WERI-Rb-1 (cell line): ENCODE measurements around the gene DYNC1H1.

Source experiments
- DNase-seq: peaks from one replicate; pipeline ENCODE4 v3.0.0-alpha.2; 2020
- H3K27ac ChIP-seq: fragments of 250-450 bp; sonication (Bioruptor Pico); 2 replicates; pipeline ENCODE4 v1.5.1; 2020; ENCODE audit warnings: mild to moderate bottlenecking, moderate library complexity
- H3K27me3 ChIP-seq: fragments of 250-450 bp; sonication (Bioruptor Pico); 2 replicates; pipeline ENCODE4 v1.5.1; 2021; ENCODE audit warnings: mild to moderate bottlenecking, low read depth, moderate library complexity; ENCODE audit not compliant: insufficient read depth, severe bottlenecking
- H3K36me3 ChIP-seq: fragments of 250-450 bp; sonication (Bioruptor Pico); 2 replicates; pipeline ENCODE4 v1.5.1; 2020; ENCODE audit warnings: mild to moderate bottlenecking, moderate library complexity
- H3K4me3 ChIP-seq: 2 replicates; pipeline ENCODE4 v1.5.1; 2011; ENCODE audit warnings: low read depth, mild to moderate bottlenecking, control low read depth, low read length
- H3K9me3 ChIP-seq: fragments of 250-450 bp; sonication (Bioruptor Pico); 2 replicates; pipeline ENCODE4 v1.5.1; 2021; ENCODE audit warnings: mild to moderate bottlenecking, moderate library complexity; ENCODE audit not compliant: severe bottlenecking
- CTCF ChIP-seq: IDR thresholded peaks from 2 replicates; pipeline ENCODE4 v1.5.1; 2011; ENCODE audit warnings: low read depth, mild to moderate bottlenecking, control low read depth, inconsistent platforms, low read length

DYNC1H1 gene

GRCh38 chr14:101918065-101918989, 46.0 kb upstream of the DYNC1H1 start:
- TF ChIP-seq CTCF: no peak
- DNase-seq: no peak
- Histone ChIP-seq H3K27ac (no peak overlapping the region), H3K27me3 (no peaks in the 10 kb centered on the region), H3K9me3 (no peaks in the 10 kb centered on the region), H3K4me3 (no peak overlapping the region), H3K36me3 (peaks cover 15% of the 10 kb centered on the region)

GRCh38 chr14:101920271-101920670, 44.1 kb upstream of the DYNC1H1 start:
- no peak overlapping the region for H3K27ac ChIP-seq
- no peak overlapping the region for H3K4me3 ChIP-seq
- peaks cover 2% of the 10 kb centered on the region for H3K36me3 ChIP-seq
- TF ChIP-seq CTCF: no peak
- H3K27me3 ChIP-seq: no peaks in the 10 kb centered on the region
- no peak for DNase-seq
- H3K9me3 ChIP-seq: no peaks in the 10 kb centered on the region

- Histone ChIP-seq H3K36me3 (peaks cover 2% of the 10 kb centered on the region), H3K27me3 (no peaks in the 10 kb centered on the region), H3K9me3 (no peaks in the 10 kb centered on the region), H3K27ac (no peak overlapping the region), H3K4me3 (no peak overlapping the region)
- no peak for DNase-seq
- TF ChIP-seq CTCF: no peak
These were observed 41.5 kb upstream of the DYNC1H1 start for GRCh38 chr14:101922866-101923265.

- Histone ChIP-seq H3K27ac (no peak overlapping the region), H3K9me3 (no peaks in the 10 kb centered on the region), H3K4me3 (no peak overlapping the region), H3K36me3 (peaks cover under 1% of the 10 kb centered on the region; the same call in 1 of the 2 replicates), H3K27me3 (no peaks in the 10 kb centered on the region)
- DNase-seq: no peak
- no peak for TF ChIP-seq CTCF
These were observed 39.2 kb upstream of the DYNC1H1 start for GRCh38 chr14:101925152-101925551.

GRCh38 chr14:101926085-101926484, 38.3 kb upstream of the DYNC1H1 start:
- Histone ChIP-seq H3K27ac (no peak overlapping the region), H3K4me3 (no peak overlapping the region), H3K9me3 (no peaks in the 10 kb centered on the region), H3K27me3 (no peaks in the 10 kb centered on the region), H3K36me3 (no peaks in the 10 kb centered on the region; the same call in 1 of the 2 replicates)
- no peak for TF ChIP-seq CTCF
- DNase-seq: no peak
